Skeletal muscle cell (primary cell): Measurements from ENCODE around the gene HES2.
A peak's percentile ranks its signal among the peaks of the same experiment; 100 is the strongest.
"Not testable (repeated sequence)": the region's sequence is repeated elsewhere in the genome, so short reads cannot be mapped to it uniquely, and the experiment has no call there.

Experiments used
- DNase-seq: peaks from one replicate; pipeline ENCODE4 v3.0.0-alpha.2; 2010; ENCODE audit warnings: low read depth
- H3K4me3 ChIP-seq: 2 replicates; pipeline ENCODE4 v1.5.1; 2011; ENCODE audit warnings: low read depth, mild to moderate bottlenecking, control low read depth, low read length, moderate library complexity

The HES2 gene

GRCh38 chr1:6395781-6396244, 23.9 kb downstream of the HES2 start:
- H3K4me3 ChIP-seq, DNase-seq: not testable (repeated sequence)

- H3K4me3 ChIP-seq, DNase-seq: not testable (repeated sequence)
These were observed 24.6 kb downstream of the HES2 start for GRCh38 chr1:6395130-6395529.

GRCh38 chr1:6393400-6394187, 26.1 kb downstream of the HES2 start, which contains the start of gene ACOT7:
ACOT7 (minus strand) TSS chr1:6393767; CDS start chr1:6393399, 368 bp downstream.
- peak within 1 kb of the TSS; percentile 60 for H3K4me3 ChIP-seq
- DNase-seq = peak; percentile 46

GRCh38 chr1:6392809-6393399, 26.8 kb downstream of the HES2 start:
- H3K4me3 ChIP-seq = peak overlapping the region; percentile 60
- DNase-seq = no peak

- DNase-seq = no peak
- H3K4me3 ChIP-seq = peak overlapping the region; percentile 60
These were observed 27.5 kb downstream of the HES2 start for GRCh38 chr1:6391951-6392808.

GRCh38 chr1:6389971-6390370, 29.7 kb downstream of the HES2 start:
- no peak for DNase-seq
- no peak overlapping the region for H3K4me3 ChIP-seq

- H3K4me3 ChIP-seq = no peak overlapping the region
- no peak for DNase-seq
These were observed 33.3 kb downstream of the HES2 start for GRCh38 chr1:6386371-6386949.

GRCh38 chr1:6385488-6386191, 34.1 kb downstream of the HES2 start:
- peak; percentile 33 for DNase-seq
- H3K4me3 ChIP-seq = peak overlapping the region; percentile 32

- H3K4me3 ChIP-seq = peak overlapping the region; percentile 32
These were observed 34.8 kb downstream of the HES2 start for GRCh38 chr1:6384962-6385361.

GRCh38 chr1:6384135-6384534, 35.6 kb downstream of the HES2 start:
- DNase-seq = no peak
- no peak overlapping the region for H3K4me3 ChIP-seq

More at GRCh38 chr1:6384962-6385361, 34.8 kb downstream of the HES2 start:
- no peak for DNase-seq

GRCh38 chr1:6380037-6380436, 39.7 kb downstream of the HES2 start:
- H3K4me3 ChIP-seq = no peak overlapping the region
- DNase-seq = no peak

GRCh38 chr1:6378096-6378746, 41.5 kb downstream of the HES2 start:
- H3K4me3 ChIP-seq = no peak overlapping the region
- DNase-seq = no peak

- no peak for DNase-seq
- no peak overlapping the region for H3K4me3 ChIP-seq
These were observed 45.6 kb downstream of the HES2 start for GRCh38 chr1:6373961-6374720.

- DNase-seq = not testable (repeated sequence)
These were observed 47.5 kb downstream of the HES2 start for GRCh38 chr1:6372236-6372635.

GRCh38 chr1:6370006-6370405, 49.7 kb downstream of the HES2 start:
- no peak for DNase-seq
- H3K4me3 ChIP-seq = no peak overlapping the region

More at GRCh38 chr1:6372236-6372635, 47.5 kb downstream of the HES2 start:
- H3K4me3 ChIP-seq = not testable (repeated sequence)

GRCh38 chr1:6367381-6368012, 52.2 kb downstream of the HES2 start:
- no peak overlapping the region for H3K4me3 ChIP-seq
- DNase-seq = no peak

- H3K4me3 ChIP-seq = no peak overlapping the region
- DNase-seq = no peak
These were observed 54.7 kb downstream of the HES2 start for GRCh38 chr1:6365047-6365446.
